ENCODE results near the gene GEMIN7. TPM values are rescaled to one million over a fixed set of nuclear protein-coding genes. Genes with fewer than 3 reads are reported as not detected.

Gene GEMIN7
- total RNA-seq, 1 donor, result 14.8 TPM

DNA sequence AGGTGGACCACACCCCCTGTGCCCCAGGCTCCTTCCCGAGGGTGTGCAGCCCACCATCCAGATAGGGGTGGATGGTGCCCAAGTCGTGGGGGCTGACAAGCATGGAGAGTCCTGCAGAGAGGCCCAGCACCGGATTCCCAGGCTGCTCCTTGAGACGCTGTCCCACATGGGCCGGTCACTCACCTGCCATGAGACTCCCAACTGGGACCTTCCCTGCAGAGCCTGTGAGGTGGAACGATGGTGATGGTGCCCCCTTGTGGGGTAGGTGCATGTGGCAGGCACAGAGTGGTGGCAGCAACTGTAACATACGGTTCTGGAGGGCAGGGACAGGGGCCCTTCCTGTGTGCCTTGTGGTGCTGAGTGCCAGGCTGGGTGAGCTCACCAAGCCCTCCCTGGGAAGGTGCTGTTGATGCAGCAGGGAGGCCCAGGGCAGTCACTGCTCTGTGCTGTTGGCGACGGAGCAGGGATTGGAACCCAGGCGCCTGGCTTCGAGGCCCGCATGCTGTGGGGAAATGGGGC lies 47.0 kb downstream of the GEMIN7 start:
- Histone ChIP-seq H3K27ac (ENCODE audit: low read depth, low read length) (no peak overlapping the region), H4K20me1 (ENCODE audit: insufficient read depth, low read length) (peaks cover 80% of the 10 kb centered on the region), H3K4me2 (ENCODE audit: insufficient read depth, low read length) (no peak overlapping the region), H2AFZ (ENCODE audit: low read length) (no peak overlapping the region), H3K4me3 (ENCODE audit: insufficient read depth, low read length) (no peak overlapping the region), H3K36me3 (ENCODE audit: insufficient read depth, low read length) (no peaks in the 10 kb centered on the region), H3K79me2 (ENCODE audit: insufficient read depth, low read length) (peaks cover 92% of the 10 kb centered on the region), H3K9me3 (ENCODE audit: low read depth, low read length) (no peaks in the 10 kb centered on the region), H3K27me3 (ENCODE audit: insufficient read depth, low read length) (no peaks in the 10 kb centered on the region), H3K4me1 (ENCODE audit: insufficient read depth, low read length) (peaks cover 3% of the 10 kb centered on the region)
- peak; percentile 95 for DNase-seq (ENCODE audit: insufficient read length, low spot score, missing footprints)
- TF ChIP-seq, protein P1, sequence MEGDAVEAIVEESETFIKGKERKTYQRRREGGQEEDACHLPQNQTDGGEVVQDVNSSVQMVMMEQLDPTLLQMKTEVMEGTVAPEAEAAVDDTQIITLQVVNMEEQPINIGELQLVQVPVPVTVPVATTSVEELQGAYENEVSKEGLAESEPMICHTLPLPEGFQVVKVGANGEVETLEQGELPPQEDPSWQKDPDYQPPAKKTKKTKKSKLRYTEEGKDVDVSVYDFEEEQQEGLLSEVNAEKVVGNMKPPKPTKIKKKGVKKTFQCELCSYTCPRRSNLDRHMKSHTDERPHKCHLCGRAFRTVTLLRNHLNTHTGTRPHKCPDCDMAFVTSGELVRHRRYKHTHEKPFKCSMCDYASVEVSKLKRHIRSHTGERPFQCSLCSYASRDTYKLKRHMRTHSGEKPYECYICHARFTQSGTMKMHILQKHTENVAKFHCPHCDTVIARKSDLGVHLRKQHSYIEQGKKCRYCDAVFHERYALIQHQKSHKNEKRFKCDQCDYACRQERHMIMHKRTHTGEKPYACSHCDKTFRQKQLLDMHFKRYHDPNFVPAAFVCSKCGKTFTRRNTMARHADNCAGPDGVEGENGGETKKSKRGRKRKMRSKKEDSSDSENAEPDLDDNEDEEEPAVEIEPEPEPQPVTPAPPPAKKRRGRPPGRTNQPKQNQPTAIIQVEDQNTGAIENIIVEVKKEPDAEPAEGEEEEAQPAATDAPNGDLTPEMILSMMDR (IDR thresholded peaks at IDR 0.05; ENCODE audit: extremely low read depth, low read depth, low read length), result peak; percentile 78

GRCh38 chr19:45126654-45127053 lies 47.6 kb downstream of the GEMIN7 start:
- Histone ChIP-seq H4K20me1 (ENCODE audit: insufficient read depth, low read length) (peaks cover 81% of the 10 kb centered on the region), H3K4me3 (ENCODE audit: insufficient read depth, low read length) (no peak overlapping the region), H3K4me2 (ENCODE audit: insufficient read depth, low read length) (no peak overlapping the region), H3K27me3 (ENCODE audit: insufficient read depth, low read length) (no peaks in the 10 kb centered on the region), H3K36me3 (ENCODE audit: insufficient read depth, low read length) (no peaks in the 10 kb centered on the region), H2AFZ (ENCODE audit: low read length) (no peak overlapping the region), H3K4me1 (ENCODE audit: insufficient read depth, low read length) (peaks cover 3% of the 10 kb centered on the region), H3K9me3 (ENCODE audit: low read depth, low read length) (no peaks in the 10 kb centered on the region), H3K79me2 (ENCODE audit: insufficient read depth, low read length) (peaks cover 91% of the 10 kb centered on the region), H3K27ac (ENCODE audit: low read depth, low read length) (no peak overlapping the region)
- TF ChIP-seq, protein P1 (IDR thresholded peaks at IDR 0.05; ENCODE audit: extremely low read depth, low read depth, low read length), result no peak
- no peak for DNase-seq (ENCODE audit: insufficient read length, low spot score, missing footprints)

- peaks cover 90% of the 10 kb centered on the region for H3K79me2 ChIP-seq (ENCODE audit: insufficient read depth, low read length)
- H3K4me2 ChIP-seq (ENCODE audit: insufficient read depth, low read length), result no peak overlapping the region
- no peak for DNase-seq (ENCODE audit: insufficient read length, low spot score, missing footprints)
- TF ChIP-seq, protein P1 (IDR thresholded peaks at IDR 0.05; ENCODE audit: extremely low read depth, low read depth, low read length), result no peak
- H4K20me1 ChIP-seq (ENCODE audit: insufficient read depth, low read length), result peaks cover 74% of the 10 kb centered on the region
- no peak overlapping the region for H3K4me3 ChIP-seq (ENCODE audit: insufficient read depth, low read length)
- peaks cover 3% of the 10 kb centered on the region for H3K4me1 ChIP-seq (ENCODE audit: insufficient read depth, low read length)
- H2AFZ ChIP-seq (ENCODE audit: low read length), result no peak overlapping the region
- no peaks in the 10 kb centered on the region for H3K9me3 ChIP-seq (ENCODE audit: low read depth, low read length)
- H3K27ac ChIP-seq (ENCODE audit: low read depth, low read length), result no peak overlapping the region
- no peaks in the 10 kb centered on the region for H3K36me3 ChIP-seq (ENCODE audit: insufficient read depth, low read length)
- H3K27me3 ChIP-seq (ENCODE audit: insufficient read depth, low read length), result no peaks in the 10 kb centered on the region
Measured at GRCh38 chr19:45128146-45128545, 49.1 kb downstream of the GEMIN7 start.

GRCh38 chr19:45128806-45129205 lies 49.7 kb downstream of the GEMIN7 start:
- H3K4me1 ChIP-seq (ENCODE audit: insufficient read depth, low read length), result peaks cover 3% of the 10 kb centered on the region
- no peak overlapping the region for H3K27ac ChIP-seq (ENCODE audit: low read depth, low read length)
- no peaks in the 10 kb centered on the region for H3K36me3 ChIP-seq (ENCODE audit: insufficient read depth, low read length)
- peaks cover 90% of the 10 kb centered on the region for H3K79me2 ChIP-seq (ENCODE audit: insufficient read depth, low read length)
- no peak overlapping the region for H2AFZ ChIP-seq (ENCODE audit: low read length)
- no peaks in the 10 kb centered on the region for H3K9me3 ChIP-seq (ENCODE audit: low read depth, low read length)
- H3K4me3 ChIP-seq (ENCODE audit: insufficient read depth, low read length), result no peak overlapping the region
- H4K20me1 ChIP-seq (ENCODE audit: insufficient read depth, low read length), result peaks cover 74% of the 10 kb centered on the region
- no peak overlapping the region for H3K4me2 ChIP-seq (ENCODE audit: insufficient read depth, low read length)
- TF ChIP-seq, protein P1 (IDR thresholded peaks at IDR 0.05; ENCODE audit: extremely low read depth, low read depth, low read length), result no peak
- H3K27me3 ChIP-seq (ENCODE audit: insufficient read depth, low read length), result no peaks in the 10 kb centered on the region
- DNase-seq (ENCODE audit: insufficient read length, low spot score, missing footprints), result no peak

Data from osteoblast (primary cell).